ENCODE measurements around the gene HPX. TPM values are rescaled to one million over a fixed set of nuclear protein-coding genes. Genes with fewer than 3 reads are reported as not detected.

The HPX gene
- total and polyA plus RNA-seq, 2 of the 4 experiments (the other 2 are of a cell fraction) = 0.36 to 1.4 TPM

DNA sequence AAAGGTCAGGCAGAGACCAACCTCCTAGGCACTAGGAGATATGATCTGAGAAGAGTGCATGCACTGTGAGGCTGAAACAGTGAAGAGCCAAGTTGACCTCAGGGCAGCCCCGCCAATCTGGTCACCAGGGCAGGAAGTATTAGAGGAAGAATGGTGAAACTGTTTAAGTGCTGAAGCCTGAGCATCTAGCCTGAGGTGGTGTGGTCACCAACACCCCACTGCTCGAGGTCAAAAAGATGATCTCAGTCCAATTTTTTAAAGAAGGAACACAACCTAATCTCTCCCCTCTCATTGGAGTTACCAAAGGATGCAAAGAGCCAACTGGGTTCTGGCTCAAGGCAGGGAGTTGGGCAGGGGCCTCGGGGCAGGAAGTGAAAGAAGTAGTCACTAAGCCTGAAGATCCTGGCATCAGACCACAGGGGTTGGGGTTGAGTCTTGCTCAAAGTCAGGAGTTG lies 25.9 kb downstream of the HPX start (continued):
- TF ChIP-seq, protein P1, sequence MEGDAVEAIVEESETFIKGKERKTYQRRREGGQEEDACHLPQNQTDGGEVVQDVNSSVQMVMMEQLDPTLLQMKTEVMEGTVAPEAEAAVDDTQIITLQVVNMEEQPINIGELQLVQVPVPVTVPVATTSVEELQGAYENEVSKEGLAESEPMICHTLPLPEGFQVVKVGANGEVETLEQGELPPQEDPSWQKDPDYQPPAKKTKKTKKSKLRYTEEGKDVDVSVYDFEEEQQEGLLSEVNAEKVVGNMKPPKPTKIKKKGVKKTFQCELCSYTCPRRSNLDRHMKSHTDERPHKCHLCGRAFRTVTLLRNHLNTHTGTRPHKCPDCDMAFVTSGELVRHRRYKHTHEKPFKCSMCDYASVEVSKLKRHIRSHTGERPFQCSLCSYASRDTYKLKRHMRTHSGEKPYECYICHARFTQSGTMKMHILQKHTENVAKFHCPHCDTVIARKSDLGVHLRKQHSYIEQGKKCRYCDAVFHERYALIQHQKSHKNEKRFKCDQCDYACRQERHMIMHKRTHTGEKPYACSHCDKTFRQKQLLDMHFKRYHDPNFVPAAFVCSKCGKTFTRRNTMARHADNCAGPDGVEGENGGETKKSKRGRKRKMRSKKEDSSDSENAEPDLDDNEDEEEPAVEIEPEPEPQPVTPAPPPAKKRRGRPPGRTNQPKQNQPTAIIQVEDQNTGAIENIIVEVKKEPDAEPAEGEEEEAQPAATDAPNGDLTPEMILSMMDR (conservative IDR thresholded peaks at IDR 0.05; ENCODE audit: low read depth, low read length) = no peak
- no peak for TF ChIP-seq POLR2A (IDR thresholded peaks at IDR 0.05; ENCODE audit: low read depth, low read length)

DNA sequence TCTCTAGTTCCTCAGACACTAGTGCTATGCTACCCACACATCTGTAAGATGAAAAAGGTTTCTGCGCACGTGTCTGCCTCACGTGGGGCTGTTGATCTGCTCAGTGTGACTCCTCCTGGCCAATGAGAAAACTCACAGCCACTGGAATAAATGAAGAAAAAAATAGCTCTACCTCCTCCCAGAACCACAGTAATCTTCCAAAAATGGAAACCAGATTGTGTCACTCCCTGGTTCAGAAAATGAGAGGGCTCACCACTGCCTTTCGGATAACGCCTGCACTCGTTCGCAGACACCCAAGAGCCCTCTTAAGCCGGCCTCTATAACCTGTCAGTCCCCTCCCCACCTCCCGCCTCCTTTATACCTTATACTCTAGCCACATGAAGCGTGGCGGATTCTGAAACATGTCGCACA lies 27.0 kb downstream of the HPX start:
- H3K4me1 ChIP-seq (ENCODE audit: control insufficient read depth, insufficient read depth, low read length) = peaks cover 5% of the 10 kb centered on the region; the same call in 1 of the 2 replicates
- TF ChIP-seq, protein P2, sequence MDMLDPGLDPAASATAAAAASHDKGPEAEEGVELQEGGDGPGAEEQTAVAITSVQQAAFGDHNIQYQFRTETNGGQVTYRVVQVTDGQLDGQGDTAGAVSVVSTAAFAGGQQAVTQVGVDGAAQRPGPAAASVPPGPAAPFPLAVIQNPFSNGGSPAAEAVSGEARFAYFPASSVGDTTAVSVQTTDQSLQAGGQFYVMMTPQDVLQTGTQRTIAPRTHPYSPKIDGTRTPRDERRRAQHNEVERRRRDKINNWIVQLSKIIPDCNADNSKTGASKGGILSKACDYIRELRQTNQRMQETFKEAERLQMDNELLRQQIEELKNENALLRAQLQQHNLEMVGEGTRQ (IDR thresholded peaks at IDR 0.05; ENCODE audit: low read depth, low read length) = peak; percentile 52; the same call in 1 of the 2 replicates
- TF ChIP-seq FOS (IDR thresholded peaks at IDR 0.05; ENCODE audit: low read depth, low read length) = no peak
- no peak for TF ChIP-seq CEBPB (IDR thresholded peaks at IDR 0.05; ENCODE audit: low read depth, low read length)
- BruUV-seq (replicated peaks) = no TSS peak
- no peak overlapping the region for H3K18ac ChIP-seq (ENCODE audit: low read depth, low read length)
- H4K8ac ChIP-seq (ENCODE audit: low read depth in 2 of 2, low read length in 2 of 2) = no peak overlapping the region
- no peak overlapping the region for H3K23ac ChIP-seq (ENCODE audit: low read depth, low read length)
- H3K14ac ChIP-seq (replicated peaks; ENCODE audit: low read depth, low read length) = no peak overlapping the region
- ATAC-seq (ENCODE audit: low read depth) (no peak), DNase-seq (no peak)
- WGBS, 2 experiments (ENCODE audit: extremely low coverage in 2 of 2, insufficient read length in 1 of 2) = 53% methylated on average over 2 of the region's 12 CpGs; no CpG with 5 or more reads in 1 of the 2 experiments
- no peaks in the 10 kb centered on the region for H3K27me3 ChIP-seq (ENCODE audit: control insufficient read depth, insufficient read depth, low read length)
- no peak overlapping the region for H2AFZ ChIP-seq (replicated peaks; ENCODE audit: low read length, poor library complexity)
- H3K56ac ChIP-seq (ENCODE audit: extremely low read depth, insufficient read depth, low read length) = no peak overlapping the region
- no peak overlapping the region for H3K4ac ChIP-seq (ENCODE audit: low read depth, low read length)
- peaks cover 29% of the 10 kb centered on the region for H3K9me1 ChIP-seq (ENCODE audit: insufficient read depth, low read length)
- H4K5ac ChIP-seq (ENCODE audit: low read depth, low read length) = no peak overlapping the region
- intact Hi-C loops (cut with micrococcal nuclease) = no loop called here
- H3K4me3 ChIP-seq (ENCODE audit: insufficient read depth, low read depth, low read length) = no peak overlapping the region
- H2BK5ac ChIP-seq (ENCODE audit: low read depth, low read length, poor library complexity, severe bottlenecking) = no peak overlapping the region
- H3K9ac ChIP-seq (ENCODE audit: low read depth, low read length) = no peak overlapping the region
- no peak overlapping the region for H2BK20ac ChIP-seq (ENCODE audit: low read depth, low read length)
- H3K9me3 ChIP-seq (ENCODE audit: control insufficient read depth, insufficient read depth, low read length) = no peaks in the 10 kb centered on the region
- H2BK120ac ChIP-seq (ENCODE audit: low read depth, low read length) = no peak overlapping the region
- POLR2A ChIA-PET (ENCODE audit: unreplicated experiment) = no interaction called here
- H2BK15ac ChIP-seq (ENCODE audit: low read depth, low read length) = no peak overlapping the region
- H3K79me1 ChIP-seq (ENCODE audit: low read depth in 1 of 2, low read length in 2 of 2) = peaks cover 22 to 66% of the 10 kb centered on the region in 2 experiments
- no peak overlapping the region for H2AK5ac ChIP-seq (ENCODE audit: low read depth, low read length)
- dilution Hi-C loops (cut with HindIII; ENCODE audit: low sequenced_read_pairs, unreplicated experiment) = no loop called here
- peaks cover 37% of the 10 kb centered on the region for H4K20me1 ChIP-seq (ENCODE audit: insufficient read depth, low read length)
- H3K4me2 ChIP-seq (ENCODE audit: low read depth, low read length) = no peak overlapping the region
- peaks cover 13% of the 10 kb centered on the region for H3K36me3 ChIP-seq (ENCODE audit: control insufficient read depth, insufficient read depth, low read length)
- H3K27ac ChIP-seq (ENCODE audit: insufficient read depth, low read length) = no peak overlapping the region
- in situ Hi-C loops (cut with MboI; ENCODE audit: low sequenced_read_pairs) = no loop called here
- H4K91ac ChIP-seq (ENCODE audit: insufficient read depth, low read depth, low read length) = no peak overlapping the region
- CTCF ChIA-PET = no interaction called here
- H2AK9ac ChIP-seq (replicated peaks; ENCODE audit: low read depth, low read length, poor library complexity) = no peak overlapping the region
